Activated CD4-positive, alpha-beta T cell treated with anti-CD3 and anti-CD28 coated beads, Interleukin-2, amount 50 U/mL, for 16 hours (primary cell): ENCODE results near the gene AMBP.

ENCODE experiments used
- DNase-seq: peaks from one replicate; pipeline ENCODE4 v3.0.0-alpha.2; 2020

The AMBP gene

GRCh38 chr9:114072184-114073140, 5.6 kb downstream of the AMBP start:
- no peak for DNase-seq

GRCh38 chr9:114071197-114071795, 6.8 kb downstream of the AMBP start:
- DNase-seq, result no peak

GRCh38 chr9:114070188-114071103, 7.7 kb downstream of the AMBP start:
- DNase-seq, result no peak

- no peak for DNase-seq
Measured at GRCh38 chr9:114069476-114070187, 8.5 kb downstream of the AMBP start.

DNA sequence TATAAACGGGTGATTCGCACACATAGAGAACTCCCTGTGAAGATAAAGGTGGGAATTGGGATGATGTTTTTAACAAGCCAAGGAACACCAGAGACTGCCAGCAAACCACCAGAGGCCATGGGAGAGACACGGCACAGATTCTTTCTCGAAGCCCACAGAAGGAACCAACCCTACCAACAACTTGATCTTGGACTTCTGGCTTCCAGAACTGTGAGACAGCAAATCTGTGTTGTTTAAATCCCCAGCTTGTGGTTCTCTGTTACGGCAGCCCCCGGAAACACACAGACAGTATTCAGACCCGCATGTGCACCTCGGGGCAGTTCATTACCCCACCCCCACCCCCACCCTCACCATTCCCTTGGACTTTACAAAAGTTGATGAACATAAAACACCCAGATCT, 12.8 kb downstream of the AMBP start:
- DNase-seq, result no peak

DNA sequence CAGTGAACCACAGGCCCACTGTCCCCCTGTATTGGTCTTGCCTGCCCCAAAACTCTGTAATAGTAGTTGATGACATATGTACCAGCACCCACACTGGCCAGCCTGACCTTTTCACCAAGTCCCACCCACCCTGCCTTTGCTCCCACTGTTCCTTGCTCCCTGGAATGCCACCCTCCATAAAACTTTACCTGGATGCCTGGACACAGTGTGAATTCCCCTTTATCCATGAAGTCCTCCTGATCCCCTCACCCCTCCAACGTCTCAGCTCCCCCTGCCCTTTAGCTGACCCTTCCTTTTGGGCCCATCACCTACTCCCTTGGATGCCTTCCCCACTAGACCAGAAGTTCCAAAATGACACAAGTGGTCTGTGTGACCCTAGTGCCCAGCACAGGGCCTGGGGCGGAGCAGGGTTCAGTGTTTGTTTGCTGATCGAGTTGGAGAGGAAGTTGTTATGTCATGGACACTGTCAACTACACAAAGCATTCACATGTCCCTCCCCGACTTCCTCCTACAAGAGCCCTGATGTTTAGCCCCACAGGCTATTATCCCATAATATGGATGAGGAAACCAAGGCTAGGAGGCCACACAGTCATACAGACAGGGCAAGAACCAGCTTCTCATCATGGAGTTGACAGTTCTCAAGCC, 16.1 kb downstream of the AMBP start:
- no peak for DNase-seq

GRCh38 chr9:114061292-114061691, 16.8 kb downstream of the AMBP start:
- DNase-seq, result no peak

DNA sequence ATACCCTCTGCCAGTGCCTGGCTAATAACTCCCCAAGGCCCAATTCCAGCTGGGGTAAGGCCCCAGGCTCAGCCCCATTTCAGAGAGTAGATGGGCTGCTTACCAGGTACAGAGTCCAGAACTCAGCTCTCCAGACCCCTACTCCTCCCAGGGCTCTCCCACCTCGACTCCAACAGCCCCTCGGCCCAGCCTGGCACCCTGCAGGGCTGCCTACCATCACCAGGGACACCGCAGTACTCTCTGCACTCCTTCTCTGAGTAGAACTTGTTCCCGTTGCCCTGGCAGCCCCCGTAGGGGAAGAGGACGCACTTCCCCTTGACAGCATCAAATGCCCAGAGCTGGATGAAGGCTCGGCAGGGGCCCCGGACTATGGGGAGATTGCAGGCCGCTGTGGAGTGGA, 17.4 kb downstream of the AMBP start:
- DNase-seq, result no peak

GRCh38 chr9:114060070-114060469, 18.0 kb downstream of the AMBP start:
- DNase-seq, result no peak

DNA sequence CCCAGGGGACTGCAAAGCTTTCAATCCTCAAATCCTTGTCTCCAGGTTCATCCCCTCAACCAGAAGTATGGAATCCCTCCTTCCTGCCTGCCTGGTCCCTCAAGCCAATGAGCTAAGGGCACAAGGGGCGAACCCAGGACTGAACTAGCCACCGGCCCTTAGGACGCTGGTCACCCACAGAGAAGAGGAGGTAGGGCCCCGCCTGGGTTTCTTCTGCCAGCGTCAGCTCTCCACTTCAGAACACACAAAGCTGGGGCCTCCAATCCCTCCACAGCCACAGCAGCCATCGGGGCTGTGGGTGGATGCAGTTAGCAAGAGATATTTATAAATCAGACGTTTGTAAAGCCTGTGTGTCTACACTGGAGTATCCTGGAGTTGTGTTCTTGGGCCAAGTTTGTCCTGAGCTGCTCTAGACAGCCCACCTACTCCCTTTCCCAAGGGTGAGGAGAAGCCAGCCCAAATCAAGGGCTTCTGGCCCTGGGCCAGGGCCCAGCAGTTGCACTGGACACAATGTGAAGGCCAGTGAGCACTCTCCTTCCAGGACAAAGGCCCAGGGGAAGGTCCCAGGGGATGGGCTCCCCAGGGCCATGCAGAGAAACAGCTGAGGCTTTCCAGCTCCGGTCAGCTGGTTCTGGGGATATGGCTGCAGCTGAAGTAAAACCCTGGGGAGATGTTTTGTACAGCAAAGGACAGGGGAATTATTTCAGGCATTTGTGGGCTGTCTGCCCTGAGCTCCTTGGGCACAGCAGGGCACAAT, 18.9 kb downstream of the AMBP start:
- DNase-seq, result no peak

DNA sequence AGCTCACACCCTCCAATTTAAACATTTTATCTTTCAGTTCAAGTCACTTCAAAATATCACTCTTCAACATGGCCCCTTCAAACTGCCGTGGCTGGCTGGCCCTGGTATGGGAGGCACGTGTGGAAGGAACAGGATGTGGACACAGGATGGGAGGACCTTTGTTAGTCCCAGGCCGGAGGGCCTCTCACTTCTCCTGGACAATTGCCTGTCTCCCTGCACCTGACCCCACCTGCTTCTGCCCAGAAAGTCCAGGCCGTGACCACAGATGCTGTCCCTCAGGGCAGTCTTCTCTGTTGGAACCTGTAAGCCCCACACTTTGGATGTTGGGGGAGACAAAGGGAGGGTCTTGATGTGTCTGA, 19.4 kb downstream of the AMBP start:
- DNase-seq, result no peak

DNA sequence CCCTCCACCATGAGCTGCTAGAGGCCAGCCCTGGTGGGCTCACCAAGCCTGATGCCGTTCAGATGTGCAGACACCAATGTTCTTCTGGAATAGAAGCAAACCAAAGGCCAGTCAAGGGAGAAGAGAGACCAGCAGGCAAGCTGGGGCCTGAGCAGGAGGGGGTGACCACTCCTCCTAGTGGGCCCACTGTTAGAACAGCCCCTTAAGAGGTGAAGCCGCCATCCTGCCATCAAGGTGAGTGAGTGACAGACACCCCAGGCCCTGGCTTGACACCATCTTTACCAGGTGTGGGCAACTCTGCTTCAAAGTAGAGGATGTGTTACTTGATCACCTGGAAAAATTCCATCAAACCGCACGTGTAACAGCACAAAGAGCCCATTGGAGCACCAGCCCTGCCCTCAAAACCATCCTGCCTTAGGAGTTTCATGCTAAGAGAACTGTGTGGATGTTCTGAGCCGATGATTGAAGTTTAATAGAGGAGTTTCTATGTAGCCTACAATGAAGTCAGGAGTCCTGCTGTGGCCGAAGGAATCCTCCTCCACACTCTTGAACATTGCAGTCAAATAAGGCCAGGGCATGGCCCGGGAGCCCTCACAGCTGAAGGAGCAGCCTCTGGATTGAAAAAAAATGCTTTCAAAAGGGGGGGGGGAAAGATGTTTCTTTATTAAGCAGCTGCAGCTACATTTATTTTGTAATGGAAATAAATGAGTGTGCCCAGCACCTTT, 20.8 kb downstream of the AMBP start:
- DNase-seq, result no peak

- DNase-seq, result no peak
Measured at GRCh38 chr9:114056527-114056926, 21.6 kb downstream of the AMBP start.

GRCh38 chr9:114055894-114056293, 22.2 kb downstream of the AMBP start:
- no peak for DNase-seq

DNA sequence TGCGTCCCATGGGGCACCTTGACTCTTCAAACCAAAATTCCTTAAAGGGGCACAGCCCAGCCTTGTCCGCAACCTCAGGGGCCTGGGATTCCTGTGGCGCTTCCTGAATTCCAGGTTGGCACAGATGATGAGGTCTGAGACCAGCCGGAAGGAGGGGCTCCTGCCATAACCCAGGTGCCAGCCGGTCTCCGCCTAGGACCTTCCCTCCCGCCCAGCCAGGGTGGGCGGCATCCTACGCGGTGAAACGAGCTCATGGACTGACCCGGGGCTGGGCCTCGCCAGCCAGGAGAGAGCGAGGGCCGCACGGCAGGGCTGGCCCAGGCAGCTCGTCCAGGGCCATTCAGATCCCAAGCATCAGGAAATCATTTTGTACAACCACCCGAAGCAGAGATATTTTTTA, 23.0 kb downstream of the AMBP start:
- DNase-seq, result no peak

GRCh38 chr9:114054191-114054690, 23.9 kb downstream of the AMBP start:
- no peak for DNase-seq

DNA sequence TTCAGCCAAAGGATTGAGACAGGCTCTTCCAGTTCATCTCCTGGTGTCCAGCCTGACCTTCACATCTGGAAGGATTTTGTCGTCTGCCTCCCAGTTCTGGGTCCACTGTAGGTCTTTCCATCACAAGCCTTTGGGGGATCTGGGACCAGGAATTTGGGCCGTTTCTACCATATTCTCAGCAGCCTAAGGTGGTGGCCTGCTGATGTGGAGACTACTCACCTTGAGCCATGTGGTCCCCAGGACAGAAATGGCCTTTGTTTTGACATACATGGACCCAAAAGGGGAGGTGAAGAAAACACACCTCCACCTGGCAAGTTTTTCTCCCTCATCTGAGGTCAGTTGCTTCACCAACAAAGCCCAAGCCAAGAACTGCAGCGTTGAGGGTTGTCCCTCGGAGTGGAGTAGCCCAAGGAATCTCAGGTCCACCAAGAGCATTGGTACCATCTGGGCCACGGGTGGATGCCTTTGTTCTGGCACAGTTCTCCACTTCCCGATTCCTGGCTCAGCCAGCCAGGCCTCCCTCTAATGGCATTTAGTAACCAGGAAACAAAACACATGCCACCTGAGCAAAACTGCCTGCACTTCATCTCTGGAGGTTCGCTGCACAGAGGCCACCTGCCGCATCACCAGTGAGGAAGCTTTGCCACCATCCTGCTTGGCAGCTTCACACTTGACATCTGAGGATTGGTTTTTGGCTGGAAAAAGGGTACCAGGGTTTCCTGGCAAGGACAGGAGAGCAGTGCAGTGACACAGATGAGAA, 24.7 kb downstream of the AMBP start:
- no peak for DNase-seq

DNA sequence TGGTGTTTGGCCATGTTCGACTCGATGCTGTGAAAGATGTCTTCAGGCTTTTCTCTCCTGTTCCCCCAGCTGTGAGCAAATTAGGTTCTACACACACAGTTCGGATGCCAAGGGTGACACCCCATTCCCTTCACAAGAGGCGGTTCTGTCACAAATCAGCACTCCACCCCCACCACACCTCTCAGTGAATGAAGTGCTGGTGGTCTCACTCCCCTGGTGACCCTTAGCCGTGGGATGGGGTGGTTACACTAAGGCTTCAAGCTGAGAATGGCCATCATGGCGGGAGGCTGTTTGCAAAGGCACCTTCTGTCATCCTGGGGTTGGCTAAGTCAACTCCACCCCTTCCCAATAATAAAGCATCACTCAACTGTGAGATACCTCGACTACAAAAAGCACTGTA, 26.4 kb downstream of the AMBP start:
- no peak for DNase-seq

GRCh38 chr9:114051281-114051680, 26.8 kb downstream of the AMBP start:
- DNase-seq, result no peak

- no peak for DNase-seq
Measured at GRCh38 chr9:114050646-114051045, 27.5 kb downstream of the AMBP start.
